ENCODE data around the gene PIBF1.

DNA sequence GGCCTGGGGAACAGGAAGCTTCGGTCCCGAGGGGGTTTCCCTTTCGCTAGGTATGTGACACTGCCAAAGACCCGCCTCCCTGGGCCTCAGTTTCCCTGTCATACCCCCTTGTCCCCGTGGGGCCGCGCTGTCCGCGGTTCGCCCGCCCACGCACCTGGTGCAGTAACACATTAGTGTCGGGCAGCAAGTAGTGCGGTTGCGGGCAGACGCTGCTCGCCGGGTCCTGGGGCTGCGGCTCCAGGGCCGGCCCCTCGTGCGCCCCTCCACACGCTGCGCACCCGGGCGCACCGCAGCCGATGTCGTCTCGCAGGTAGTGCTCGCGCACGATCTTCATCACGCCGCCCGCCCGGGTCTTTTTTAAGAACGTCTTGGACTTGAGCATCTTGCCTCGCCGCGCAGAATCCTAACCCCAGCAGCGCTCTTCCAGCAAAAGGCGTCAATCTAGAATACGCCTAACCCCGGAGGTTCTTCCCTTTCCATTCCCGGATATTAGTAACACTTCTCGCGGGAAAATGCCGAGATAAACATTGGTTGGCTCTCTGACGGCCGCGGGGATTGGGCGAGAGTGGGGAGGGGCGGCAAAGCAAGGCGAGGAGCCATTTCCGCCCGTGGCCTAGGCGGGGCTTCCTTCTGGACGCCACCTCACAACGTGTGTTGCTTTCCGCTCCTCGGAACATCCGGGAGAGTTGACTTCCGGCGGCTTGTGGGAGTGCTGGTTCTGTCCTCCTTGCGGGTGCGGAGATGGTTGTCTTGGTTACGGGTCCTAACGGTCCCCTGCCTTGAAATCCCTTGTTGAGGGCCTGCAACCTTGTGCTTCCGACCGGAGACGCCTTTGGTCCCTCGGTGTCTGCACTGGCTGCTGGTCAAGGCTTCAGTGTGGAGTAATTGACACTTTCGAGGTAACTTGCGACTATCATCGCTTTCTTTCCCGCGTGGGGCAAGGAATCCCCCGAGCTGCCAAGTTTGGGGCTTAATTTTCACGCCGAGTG is at the start of gene PIBF1, which contains the start of gene DIS3:
- no peak for TF ChIP-seq EZH2 (IDR thresholded peaks at IDR 0.05)
- TF ChIP-seq POLR2AphosphoS5 (IDR thresholded peaks at IDR 0.05; ENCODE audit: borderline replicate concordance, low read depth, low read length): peak; percentile 80
- peak; percentile 82 for TF ChIP-seq FOXP2 (optimal IDR thresholded peaks at IDR 0.05; ENCODE audit: control extremely low read depth, extremely low read length, insufficient read depth)

Measured in SK-N-MC (cell line).